Suprapubic skin (tissue), 4 donors: ENCODE measurements around the gene SRBD1.

Experiments used
- CTCF ChIP-seq, 2 donors: fragments of 200-600 bp in 1 of 2; fragments of 450-650 bp in 1 of 2; sonication (generic) in 1 of 2; IDR thresholded peaks; one replicate each; pipeline ENCODE4 v1.5.1; 2016 to 2019; ENCODE audit warnings: antibody characterized with exemption in 2 of 2, mild to moderate bottlenecking in 1 of 2, moderate library complexity in 1 of 2
- POLR2A ChIP-seq, 2 donors: fragments of 450-650 bp; IDR thresholded peaks; one replicate each; pipeline ENCODE4 v1.6.1; 2017; ENCODE audit warnings: antibody characterized with exemption in 2 of 2, mild to moderate bottlenecking in 2 of 2, moderate library complexity in 2 of 2
- POLR2AphosphoS5 ChIP-seq, 3 donors: sonication (generic); formaldehyde crosslinking; IDR thresholded peaks; one replicate each; pipeline ENCODE4 v1.6.1; 2017; ENCODE audit warnings: antibody characterized with exemption in 3 of 3

- TF ChIP-seq POLR2A (IDR thresholded peaks at IDR 0.05) (no peak), POLR2AphosphoS5 (IDR thresholded peaks at IDR 0.05) (no peak), CTCF (IDR thresholded peaks at IDR 0.05) (no peak)
Measured at GRCh38 chr2:45459860-45460259, 151.2 kb downstream of the SRBD1 start.
